Left hindlimb (tissue), 1 donor: ENCODE measurements around the gene EMCN.
"Not testable (repeated sequence)": the region's sequence is repeated elsewhere in the genome, so short reads cannot be mapped to it uniquely, and the experiment has no call there.

Source experiments
- DNase-seq: peaks from one replicate; pipeline ENCODE4 v3.0.0-alpha.2; 2018

EMCN gene, protein sequence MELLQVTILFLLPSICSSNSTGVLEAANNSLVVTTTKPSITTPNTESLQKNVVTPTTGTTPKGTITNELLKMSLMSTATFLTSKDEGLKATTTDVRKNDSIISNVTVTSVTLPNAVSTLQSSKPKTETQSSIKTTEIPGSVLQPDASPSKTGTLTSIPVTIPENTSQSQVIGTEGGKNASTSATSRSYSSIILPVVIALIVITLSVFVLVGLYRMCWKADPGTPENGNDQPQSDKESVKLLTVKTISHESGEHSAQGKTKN

DNA sequence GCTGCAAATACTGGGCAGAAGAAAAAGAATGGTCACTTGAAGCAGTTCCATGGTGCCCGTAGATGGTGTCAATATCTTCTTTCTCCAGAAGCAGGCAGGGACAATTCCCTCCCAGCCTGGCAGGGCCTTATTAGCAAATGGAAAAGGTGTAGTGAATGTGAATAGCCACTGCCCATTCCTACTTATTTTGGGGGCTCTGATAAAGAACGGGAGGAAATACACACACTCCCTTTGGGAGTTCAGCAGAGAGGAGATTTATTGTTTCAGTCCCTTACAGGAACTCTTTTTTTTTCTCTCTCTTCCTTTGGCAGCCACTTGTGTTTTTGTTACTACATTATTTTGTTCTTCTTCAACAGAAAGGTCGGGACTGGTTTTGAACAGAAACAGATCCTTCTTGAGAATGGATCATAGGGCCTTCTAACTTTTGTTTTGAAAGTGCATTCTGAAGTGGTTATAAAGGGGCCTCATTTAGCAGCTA is at the start of gene EMCN:
EMCN (minus strand) TSS at position 159 of the 478 bp plus-strand sequence; CDS start at position 51, 108 bp downstream.
- DNase-seq, result no peak

DNA sequence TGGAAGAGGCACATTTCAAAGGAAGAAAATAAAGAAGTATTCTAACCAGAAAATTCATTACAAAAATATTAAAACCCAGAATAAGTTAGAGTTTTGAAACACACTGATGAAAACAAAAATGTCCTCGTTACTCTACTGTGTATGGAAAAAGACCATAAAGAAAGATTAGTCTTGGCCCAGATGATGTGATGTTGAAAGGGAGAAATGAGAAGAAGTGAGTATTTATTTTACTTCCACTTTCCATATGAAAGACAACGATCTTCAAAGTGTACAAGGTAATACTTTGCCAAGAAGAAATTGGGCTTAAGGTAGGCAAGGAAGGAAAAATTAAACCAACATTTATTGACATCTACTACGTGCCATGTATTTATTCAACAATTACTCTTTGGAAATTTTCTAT is 48.6 kb upstream of the EMCN start:
- no peak for DNase-seq

- DNase-seq, result no peak
Measured at GRCh38 chr4:100557306-100557705, 39.5 kb upstream of the EMCN start.

- DNase-seq, result no peak
Measured at GRCh38 chr4:100555611-100556337, 38.0 kb upstream of the EMCN start.

GRCh38 chr4:100548200-100548560 is 30.4 kb upstream of the EMCN start:
- DNase-seq, result no peak

DNA sequence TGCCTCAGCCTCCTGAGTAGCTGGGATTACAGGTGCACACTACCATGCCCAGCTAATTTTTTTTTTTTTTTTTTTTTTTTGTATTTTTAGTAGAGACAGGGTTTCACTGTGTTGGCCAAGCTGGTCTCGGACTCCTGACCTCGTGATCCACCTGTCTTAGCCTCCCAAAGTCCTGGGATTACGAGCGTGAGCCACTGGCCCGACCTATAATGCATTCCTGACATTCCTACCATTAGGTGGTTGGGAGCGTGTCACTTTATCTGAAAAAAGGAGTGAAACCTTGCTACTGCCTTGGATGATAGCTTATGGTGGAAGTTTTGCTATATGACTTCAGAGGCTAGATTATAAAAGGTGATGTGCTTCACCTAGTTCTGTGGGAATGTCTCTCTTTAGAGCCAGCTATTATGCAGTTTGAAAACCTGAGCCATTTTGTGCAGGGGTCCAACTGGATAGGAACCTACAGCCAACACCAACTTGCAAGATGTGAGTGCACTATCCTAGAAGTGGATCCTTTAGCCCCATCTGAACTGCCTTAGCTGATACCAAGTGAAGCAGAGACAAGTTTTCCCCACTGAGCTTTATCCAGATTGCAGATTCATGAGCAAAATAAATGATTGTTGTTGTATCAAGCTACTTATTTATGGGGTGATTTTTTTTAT is 29.8 kb upstream of the EMCN start:
- no peak for DNase-seq

DNA sequence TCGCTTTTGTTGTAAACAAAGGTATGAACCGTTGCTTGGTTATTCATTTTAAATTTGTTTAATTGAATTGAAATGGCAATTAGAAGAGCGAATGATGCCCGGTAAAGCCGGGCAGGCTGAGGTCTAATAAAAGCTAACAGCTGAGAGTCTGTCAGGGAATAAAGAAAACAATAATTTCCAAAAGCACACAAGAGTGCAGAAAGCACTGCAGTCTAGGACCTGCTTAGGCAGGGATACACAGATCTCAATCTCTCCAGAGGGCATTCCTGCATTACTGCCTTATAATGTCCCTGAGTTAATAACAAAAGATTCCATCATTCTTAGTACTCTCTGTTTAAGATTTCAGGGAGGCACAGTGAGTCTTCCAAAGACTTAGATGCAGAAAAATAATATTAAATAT is 27.6 kb upstream of the EMCN start:
- DNase-seq, result no peak

GRCh38 chr4:100540131-100540530 is 22.3 kb upstream of the EMCN start:
- no peak for DNase-seq

GRCh38 chr4:100539706-100540105 is 21.9 kb upstream of the EMCN start:
- DNase-seq, result no peak

DNA sequence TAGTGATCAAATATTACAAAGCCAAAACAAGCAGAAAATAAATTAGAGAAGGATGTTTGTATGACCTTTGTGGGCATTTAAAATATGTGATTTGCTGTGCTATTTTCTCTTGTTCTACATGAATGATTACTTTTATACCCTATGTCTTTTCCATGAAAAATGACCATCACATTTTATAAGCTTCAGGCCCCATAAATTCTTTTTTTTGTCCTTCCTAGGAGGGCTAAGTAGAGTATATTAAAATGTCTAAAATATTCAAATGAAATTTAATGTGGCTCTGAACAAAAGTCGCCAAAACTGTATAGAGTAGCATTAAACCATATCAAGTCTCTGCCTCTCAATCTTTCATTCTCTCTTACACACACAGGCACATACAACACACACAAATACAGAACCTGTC is 15.9 kb upstream of the EMCN start:
- no peak for DNase-seq

GRCh38 chr4:100530161-100530560 is 12.3 kb upstream of the EMCN start:
- DNase-seq, result not testable (repeated sequence)

DNA sequence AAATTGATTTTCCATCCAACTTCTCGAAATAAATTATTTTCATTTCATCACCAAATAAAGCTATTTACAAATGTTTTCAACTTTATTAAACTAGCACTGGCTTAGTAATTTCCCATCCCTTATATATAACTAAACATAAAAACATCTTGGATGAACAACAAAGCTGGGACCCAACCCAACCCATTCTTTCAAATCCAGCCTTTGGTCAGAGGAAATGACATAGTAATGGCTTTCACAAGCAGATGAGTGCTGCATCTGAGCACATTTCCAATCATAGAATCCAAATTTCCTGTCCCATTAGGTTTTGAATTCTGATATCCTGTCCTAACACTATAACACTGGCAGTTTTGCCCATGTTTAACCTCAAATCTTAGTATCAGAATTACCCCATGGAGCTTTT is 7.9 kb upstream of the EMCN start:
- no peak for DNase-seq

GRCh38 chr4:100519205-100519604 is 1.4 kb upstream of the EMCN start:
- DNase-seq, result no peak

GRCh38 chr4:100516225-100516624 is 1.6 kb downstream of the EMCN start:
- DNase-seq, result no peak

DNA sequence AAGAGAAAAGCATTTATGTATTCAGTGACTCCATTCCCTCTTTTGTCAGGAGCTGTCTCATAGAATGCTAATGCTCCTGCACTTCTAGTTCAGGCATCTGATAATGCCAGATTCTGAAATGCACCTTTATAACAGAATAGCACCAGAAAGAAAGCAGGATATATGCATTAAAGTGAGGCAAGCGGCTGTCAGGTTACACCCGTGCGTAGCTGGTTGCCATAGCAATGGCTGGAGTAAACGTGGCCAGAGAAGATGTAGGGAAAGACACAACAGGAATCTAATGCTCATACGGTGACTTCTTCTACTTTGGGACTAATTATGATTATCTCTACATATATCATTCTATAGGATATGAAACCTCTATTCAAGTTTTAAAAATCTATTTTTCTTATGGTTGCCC is 5.9 kb downstream of the EMCN start:
- DNase-seq, result peak; percentile 34

GRCh38 chr4:100510551-100510950 is 7.3 kb downstream of the EMCN start:
- DNase-seq, result no peak

DNA sequence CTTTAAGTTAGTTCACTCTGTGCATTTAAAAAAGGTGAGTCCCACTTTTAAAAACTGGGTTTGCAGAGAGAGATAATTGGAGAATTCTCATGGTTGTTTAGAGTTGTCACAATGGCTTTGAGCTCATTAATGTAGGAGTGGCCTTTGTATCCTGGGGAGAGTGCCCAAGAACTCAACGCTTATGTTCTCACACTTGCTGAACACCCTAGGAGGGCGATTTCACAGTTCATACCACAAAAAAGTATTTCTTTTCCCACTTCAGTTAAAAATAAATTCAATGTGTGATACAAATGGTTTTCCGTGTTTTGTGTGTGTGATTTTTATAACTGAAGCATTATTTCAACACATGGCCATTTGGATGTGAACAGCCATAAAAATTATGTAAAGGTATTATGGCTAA is 8.4 kb downstream of the EMCN start:
- no peak for DNase-seq

- DNase-seq, result no peak
Measured at GRCh38 chr4:100508691-100509090, 9.1 kb downstream of the EMCN start.

GRCh38 chr4:100504086-100504874 is 13.5 kb downstream of the EMCN start:
- DNase-seq, result no peak

DNA sequence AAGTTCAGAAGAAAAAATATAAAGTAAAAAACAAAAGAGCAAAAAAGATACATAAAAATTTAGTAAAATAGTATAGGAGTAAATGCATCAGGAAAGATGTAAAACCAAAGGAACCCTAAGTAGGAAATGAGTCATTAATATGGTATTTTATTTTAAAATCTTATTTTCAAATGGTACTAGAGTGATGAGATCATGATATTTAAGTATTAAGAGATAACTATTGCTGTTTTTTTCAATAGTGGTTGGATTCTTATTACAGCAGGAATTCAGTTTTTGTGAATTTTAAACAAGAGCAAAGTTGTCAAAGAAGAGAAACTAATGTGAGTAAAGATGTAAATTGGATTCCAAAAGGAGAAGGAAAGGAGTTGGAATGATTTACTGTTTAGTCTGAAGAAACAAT is 20.0 kb downstream of the EMCN start:
- no peak for DNase-seq

DNA sequence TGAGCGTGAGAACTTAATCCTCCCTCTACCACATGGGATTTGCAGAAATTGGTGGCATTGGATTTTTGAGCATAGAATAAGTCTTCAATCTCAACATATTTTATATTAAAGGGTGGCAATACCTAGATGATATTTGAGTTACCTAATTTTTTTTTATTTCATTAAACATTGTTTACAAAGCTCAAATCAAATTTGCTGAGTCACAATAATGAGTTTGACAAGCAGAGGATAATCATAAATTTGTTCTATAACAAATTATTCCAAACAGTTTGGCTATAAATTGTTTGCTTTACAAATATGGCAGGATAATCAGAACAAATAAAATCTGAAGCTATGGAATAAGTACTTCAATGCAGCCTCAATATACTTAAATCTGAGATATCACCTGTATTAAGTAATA is 22.7 kb downstream of the EMCN start:
- no peak for DNase-seq

DNA sequence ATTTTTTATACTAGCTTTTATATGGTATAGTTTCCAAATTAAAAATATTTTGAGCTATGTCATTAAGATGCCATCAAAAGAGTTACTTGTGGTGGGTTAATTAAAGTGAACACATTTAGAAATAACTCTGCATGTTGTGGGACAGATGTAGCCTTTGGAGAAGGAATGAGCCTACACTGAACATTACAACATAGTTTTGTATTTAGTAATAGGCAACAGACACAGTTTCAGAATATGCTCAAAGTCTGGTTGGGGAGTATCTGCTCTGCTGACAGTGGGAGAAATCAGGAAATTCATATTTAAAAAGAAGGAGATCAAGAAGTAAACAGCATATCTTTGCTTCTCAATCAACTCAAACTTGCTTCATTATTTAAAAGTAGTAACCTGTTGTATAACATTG is 23.7 kb downstream of the EMCN start:
- DNase-seq, result no peak

DNA sequence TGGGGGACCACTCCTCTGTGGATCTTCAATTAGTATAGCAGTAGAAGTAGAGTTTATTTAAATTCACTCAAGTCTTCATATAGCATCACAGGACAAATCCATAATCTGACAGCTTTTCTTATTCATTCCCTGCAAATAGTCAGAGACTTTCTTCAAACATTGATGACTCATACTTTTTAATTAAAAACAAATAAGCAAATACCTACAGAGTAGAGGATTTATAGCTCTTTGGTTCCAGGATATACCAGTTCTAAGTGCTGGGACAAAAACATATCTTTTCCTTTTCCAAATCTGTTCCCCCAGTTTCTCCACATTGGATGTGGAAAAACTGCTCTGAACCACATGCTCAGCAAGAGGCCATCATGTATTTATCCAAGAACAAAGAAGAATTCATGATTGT is 24.1 kb downstream of the EMCN start:
- no peak for DNase-seq
